Measurements from ENCODE around the gene NLK. TPM values are rescaled to one million over a fixed set of nuclear protein-coding genes. Genes with fewer than 3 reads are reported as not detected.
"Not testable (repeated sequence)": the region's sequence is repeated elsewhere in the genome, so short reads cannot be mapped to it uniquely, and the experiment has no call there.

NLK gene
- total and polyA plus RNA-seq, 7 experiments from 2014 or later = 1.0 to 19.2 (median 16.5) TPM

DNA sequence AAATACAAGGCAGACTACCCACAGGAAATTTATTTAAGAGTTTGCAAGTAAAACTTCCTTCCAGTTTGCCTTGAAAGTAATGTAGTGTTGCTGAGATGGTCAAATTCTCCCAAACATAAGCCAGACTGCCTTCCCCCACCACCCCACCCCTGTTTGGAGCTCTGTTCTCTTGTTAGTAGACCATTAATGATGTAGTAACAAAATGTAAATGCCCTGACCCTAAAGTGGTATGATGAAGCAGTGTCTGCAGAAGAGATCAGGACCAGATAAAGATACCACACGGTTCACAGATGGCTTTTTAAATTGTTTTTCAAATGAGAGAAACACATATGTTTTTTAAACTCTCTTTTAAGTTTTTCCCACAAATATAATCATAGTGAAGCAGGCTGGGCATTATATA lies 140.1 kb downstream of the NLK start:
- CTCF ChIA-PET = no interaction called here
- Mint-ChIP-seq H3K4me3 (no peak overlapping the region), H3K36me3 (peaks cover 0 to 47% (median 26%) of the 10 kb centered on the region in 5 donors), H3K4me1 (peaks cover 0 to 14% (median 0%) of the 10 kb centered on the region in 7 donors), H3K9me3 (peaks cover 0 to 10% (median 0%) of the 10 kb centered on the region in 11 donors), H3K27ac (no peak overlapping the region), H3K27me3 (no peaks in the 10 kb centered on the region)
- H3K4me1 ChIP-seq (ENCODE audit: control insufficient read depth in 2 of 2, insufficient read depth in 2 of 2, low read length in 2 of 2) = no peaks in the 10 kb centered on the region
- H3K36me3 ChIP-seq (ENCODE audit: control insufficient read depth in 2 of 3, insufficient read depth in 3 of 3, low read length in 3 of 3) = peaks cover 0 to 6% (median 0%) of the 10 kb centered on the region in 3 experiments
- POLR2A ChIA-PET = no interaction called here
- no peak overlapping the region for H3K4me3 ChIP-seq (ENCODE audit: low read length)
- no peaks in the 10 kb centered on the region for H3K9me3 ChIP-seq (ENCODE audit: control insufficient read depth in 2 of 3, low read length in 3 of 3)
- intact Hi-C loops (cut with micrococcal nuclease) = no loop called here
- no peak overlapping the region for H3K27ac ChIP-seq (ENCODE audit: low read depth, low read length)
- H3K27me3 ChIP-seq (ENCODE audit: control insufficient read depth in 2 of 2, insufficient read depth in 2 of 2, low read length in 2 of 2) = no peaks in the 10 kb centered on the region
- DNase-seq (no peak), ATAC-seq (no peak)

- Mint-ChIP-seq H3K27ac (no peak overlapping the region), H3K4me3 (no peak overlapping the region), H3K9me3 (peaks cover 0 to 10% (median 0%) of the 10 kb centered on the region in 11 donors), H3K27me3 (no peaks in the 10 kb centered on the region), H3K36me3 (peaks cover 0 to 42% (median 30%) of the 10 kb centered on the region in 5 donors), H3K4me1 (peaks cover 0 to 2% (median 0%) of the 10 kb centered on the region in 7 donors)
- POLR2A ChIA-PET = interaction anchor here (0.7 kb wide), 1 partner anchor 423 kb away, joined by 3 read pairs; no protein-coding TSS in a partner anchor
- intact Hi-C loops (cut with micrococcal nuclease) = no loop called here
- Histone ChIP-seq H3K36me3 (ENCODE audit: control insufficient read depth in 2 of 3, insufficient read depth in 3 of 3, low read length in 3 of 3) (peaks cover 0 to 16% (median 0%) of the 10 kb centered on the region in 3 experiments), H3K4me1 (ENCODE audit: control insufficient read depth in 2 of 2, insufficient read depth in 2 of 2, low read length in 2 of 2) (no peaks in the 10 kb centered on the region), H3K9me3 (ENCODE audit: control insufficient read depth in 2 of 3, low read length in 3 of 3) (no peaks in the 10 kb centered on the region), H3K27me3 (ENCODE audit: control insufficient read depth in 2 of 2, insufficient read depth in 2 of 2, low read length in 2 of 2) (no peaks in the 10 kb centered on the region), H3K4me3 (ENCODE audit: low read length) (no peak overlapping the region), H3K27ac (ENCODE audit: low read depth, low read length) (no peak overlapping the region)
- CTCF ChIA-PET = no interaction called here
- ATAC-seq (no peak), DNase-seq (no peak)
Observed at GRCh38 chr17:28185658-28186057, 143.2 kb downstream of the NLK start.

DNA sequence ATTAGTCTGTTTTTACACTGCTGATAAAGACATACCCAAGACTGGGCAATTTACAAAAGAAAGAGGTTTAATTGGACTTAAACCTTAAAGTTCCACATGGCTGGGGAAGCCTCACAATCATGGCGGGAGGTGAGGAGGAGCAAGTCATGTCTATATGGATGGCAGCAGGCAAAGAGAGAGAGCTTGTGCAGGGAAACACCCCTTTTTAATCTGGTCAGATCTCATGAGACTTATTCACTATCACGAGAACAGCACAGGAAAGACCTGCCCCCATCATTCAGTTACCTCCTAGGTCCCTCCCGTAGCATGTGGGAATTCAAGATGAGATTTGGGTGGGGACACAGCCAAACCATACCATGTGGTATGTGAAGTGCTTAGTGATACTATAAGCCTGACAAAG lies 144.0 kb downstream of the NLK start:
- H3K9me3 ChIP-seq (ENCODE audit: control insufficient read depth in 2 of 3, low read length in 3 of 3); ATAC-seq; H3K4me3 ChIP-seq (ENCODE audit: low read length); H3K4me3 Mint-ChIP-seq; CTCF ChIA-PET; intact Hi-C loops (cut with micrococcal nuclease); H3K27me3 Mint-ChIP-seq; H3K4me1 ChIP-seq (ENCODE audit: control insufficient read depth in 2 of 2, insufficient read depth in 2 of 2, low read length in 2 of 2); H3K27me3 ChIP-seq (ENCODE audit: control insufficient read depth in 2 of 2, insufficient read depth in 2 of 2, low read length in 2 of 2); DNase-seq; H3K4me1 Mint-ChIP-seq; H3K27ac ChIP-seq (ENCODE audit: low read depth, low read length): not testable (repeated sequence)
- Mint-ChIP-seq H3K27ac (peak overlapping the region in 1 of 9 donors; percentile 78), H3K36me3 (peaks cover 3 to 43% (median 27%) of the 10 kb centered on the region in 5 donors), H3K9me3 (peaks cover 0 to 10% (median 0%) of the 10 kb centered on the region in 11 donors)
- POLR2A ChIA-PET = interaction anchor here (0.7 kb wide), 1 partner anchor 424 kb away, joined by 3 read pairs; no protein-coding TSS in a partner anchor
- H3K36me3 ChIP-seq (ENCODE audit: control insufficient read depth in 2 of 3, insufficient read depth in 3 of 3, low read length in 3 of 3) = peaks cover 0 to 16% (median 0%) of the 10 kb centered on the region in 3 experiments

DNA sequence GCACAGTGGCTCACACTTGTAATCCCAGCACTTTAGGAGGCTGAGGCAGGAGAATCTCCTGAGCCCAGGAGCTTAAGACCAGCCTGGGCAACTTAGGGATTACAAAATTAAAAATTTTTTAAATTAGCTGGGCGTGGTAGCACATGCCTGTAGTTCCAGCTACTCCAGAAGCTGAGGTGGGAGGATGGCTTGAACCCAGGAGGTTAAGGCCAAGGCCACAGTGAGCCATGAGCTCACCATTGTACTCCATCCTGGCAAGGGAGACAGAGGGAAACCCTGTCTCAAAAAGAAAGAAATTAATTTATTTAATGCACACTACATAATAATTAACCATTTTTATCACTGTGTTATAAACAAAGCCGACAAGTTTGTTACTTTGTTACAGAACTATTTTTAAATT lies 145.5 kb downstream of the NLK start:
- ChIA-PET POLR2A (no interaction called here), CTCF (no interaction called here)
- ATAC-seq (no peak), DNase-seq (no peak)
- H3K4me3 Mint-ChIP-seq = no peak overlapping the region
- no peaks in the 10 kb centered on the region for H3K27me3 ChIP-seq (ENCODE audit: control insufficient read depth in 2 of 2, insufficient read depth in 2 of 2, low read length in 2 of 2)
- intact Hi-C loops (cut with micrococcal nuclease) = no loop called here
- no peak overlapping the region for H3K27ac Mint-ChIP-seq
- H3K27ac ChIP-seq (ENCODE audit: low read depth, low read length) = no peak overlapping the region
- no peaks in the 10 kb centered on the region for H3K27me3 Mint-ChIP-seq
- H3K36me3 Mint-ChIP-seq = peaks cover 6 to 51% (median 27%) of the 10 kb centered on the region in 5 donors
- no peak overlapping the region for H3K4me3 ChIP-seq (ENCODE audit: low read length)
- peaks cover 0 to 3% (median 0%) of the 10 kb centered on the region in 7 donors for H3K4me1 Mint-ChIP-seq
- peaks cover 0 to 25% (median 0%) of the 10 kb centered on the region in 3 experiments for H3K36me3 ChIP-seq (ENCODE audit: control insufficient read depth in 2 of 3, insufficient read depth in 3 of 3, low read length in 3 of 3)
- H3K9me3 ChIP-seq (ENCODE audit: control insufficient read depth in 2 of 3, low read length in 3 of 3) = no peaks in the 10 kb centered on the region
- H3K4me1 ChIP-seq (ENCODE audit: control insufficient read depth in 2 of 2, insufficient read depth in 2 of 2, low read length in 2 of 2) = no peaks in the 10 kb centered on the region
- peaks cover 0 to 10% (median 0%) of the 10 kb centered on the region in 11 donors for H3K9me3 Mint-ChIP-seq

DNA sequence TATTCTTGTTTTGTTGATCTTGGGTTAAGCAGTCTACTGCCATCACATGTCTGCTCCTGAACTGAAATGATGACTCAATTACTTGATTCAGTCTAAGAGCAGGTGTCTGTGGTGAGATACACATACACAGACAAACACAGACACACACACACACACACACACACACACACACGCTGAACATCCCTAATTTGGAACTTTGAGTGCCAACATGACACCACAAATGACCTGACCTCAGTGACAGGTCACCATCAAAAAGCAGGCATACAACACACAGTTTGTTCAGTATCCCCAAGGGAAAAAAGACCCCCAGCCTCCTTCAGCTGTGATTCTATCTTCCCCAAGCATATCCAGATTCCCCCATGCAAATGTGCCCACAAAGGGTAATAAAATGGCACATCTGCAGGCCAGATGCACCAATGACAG lies 146.4 kb downstream of the NLK start:
- Mint-ChIP-seq H3K27me3 (no peaks in the 10 kb centered on the region), H3K9me3 (peaks cover 0 to 10% (median 0%) of the 10 kb centered on the region in 11 donors), H3K4me1 (peaks cover 0 to 6% (median 0%) of the 10 kb centered on the region in 7 donors), H3K36me3 (peaks cover 8 to 56% (median 27%) of the 10 kb centered on the region in 5 donors), H3K27ac (peak overlapping the region in 1 of 9 donors; percentile 15), H3K4me3 (no peak overlapping the region)
- no peaks in the 10 kb centered on the region for H3K9me3 ChIP-seq (ENCODE audit: control insufficient read depth in 2 of 3, low read length in 3 of 3)
- DNase-seq = no peak
- ChIA-PET CTCF (no interaction called here), POLR2A (no interaction called here)
- intact Hi-C loops (cut with micrococcal nuclease) = no loop called here
- H3K4me3 ChIP-seq (ENCODE audit: low read length) = no peak overlapping the region
- no peak for ATAC-seq
- no peaks in the 10 kb centered on the region for H3K4me1 ChIP-seq (ENCODE audit: control insufficient read depth in 2 of 2, insufficient read depth in 2 of 2, low read length in 2 of 2)
- no peak overlapping the region for H3K27ac ChIP-seq (ENCODE audit: low read depth, low read length)
- no peaks in the 10 kb centered on the region for H3K27me3 ChIP-seq (ENCODE audit: control insufficient read depth in 2 of 2, insufficient read depth in 2 of 2, low read length in 2 of 2)
- H3K36me3 ChIP-seq (ENCODE audit: control insufficient read depth in 2 of 3, insufficient read depth in 3 of 3, low read length in 3 of 3) = peaks cover 0 to 34% (median 0%) of the 10 kb centered on the region in 3 experiments

GRCh38 chr17:28189667-28190066 lies 147.2 kb downstream of the NLK start:
- Mint-ChIP-seq H3K36me3 (peaks cover 8 to 55% (median 28%) of the 10 kb centered on the region in 5 donors), H3K4me1 (peaks cover 0 to 6% (median 0%) of the 10 kb centered on the region in 7 donors), H3K4me3 (no peak overlapping the region), H3K27ac (peak overlapping the region in 3 of 9 donors; percentile 2 to 50 (median 32)), H3K9me3 (peaks cover 0 to 10% (median 0%) of the 10 kb centered on the region in 11 donors), H3K27me3 (no peaks in the 10 kb centered on the region)
- Histone ChIP-seq H3K27ac (ENCODE audit: low read depth, low read length) (no peak overlapping the region), H3K4me3 (ENCODE audit: low read length) (no peak overlapping the region), H3K9me3 (ENCODE audit: control insufficient read depth in 2 of 3, low read length in 3 of 3) (no peaks in the 10 kb centered on the region), H3K36me3 (ENCODE audit: control insufficient read depth in 2 of 3, insufficient read depth in 3 of 3, low read length in 3 of 3) (peaks cover 0 to 42% (median 0%) of the 10 kb centered on the region in 3 experiments), H3K27me3 (ENCODE audit: control insufficient read depth in 2 of 2, insufficient read depth in 2 of 2, low read length in 2 of 2) (no peaks in the 10 kb centered on the region), H3K4me1 (ENCODE audit: control insufficient read depth in 2 of 2, insufficient read depth in 2 of 2, low read length in 2 of 2) (no peaks in the 10 kb centered on the region)
- CTCF ChIA-PET = interaction anchor here (0.8 kb wide), 1 partner anchor 429 kb away, joined by 5 read pairs; no protein-coding TSS in a partner anchor
- POLR2A ChIA-PET = no interaction called here
- ATAC-seq (no peak), DNase-seq (no peak)
- intact Hi-C loops (cut with micrococcal nuclease) = no loop called here

GRCh38 chr17:28191018-28191417 lies 148.5 kb downstream of the NLK start:
- H3K4me1 Mint-ChIP-seq = peaks cover 0 to 7% (median 5%) of the 10 kb centered on the region in 7 donors
- no peak overlapping the region for H3K27ac Mint-ChIP-seq
- DNase-seq = no peak
- no peak overlapping the region for H3K4me3 Mint-ChIP-seq
- no peaks in the 10 kb centered on the region for H3K27me3 ChIP-seq (ENCODE audit: control insufficient read depth in 2 of 2, insufficient read depth in 2 of 2, low read length in 2 of 2)
- ChIA-PET POLR2A (no interaction called here), CTCF (no interaction called here)
- H3K4me3 ChIP-seq (ENCODE audit: low read length) = no peak overlapping the region
- intact Hi-C loops (cut with micrococcal nuclease) = no loop called here
- H3K9me3 ChIP-seq (ENCODE audit: control insufficient read depth in 2 of 3, low read length in 3 of 3) = no peaks in the 10 kb centered on the region
- H3K27ac ChIP-seq (ENCODE audit: low read depth, low read length) = no peak overlapping the region
- no peaks in the 10 kb centered on the region for H3K27me3 Mint-ChIP-seq
- no peaks in the 10 kb centered on the region for H3K4me1 ChIP-seq (ENCODE audit: control insufficient read depth in 2 of 2, insufficient read depth in 2 of 2, low read length in 2 of 2)
- H3K36me3 ChIP-seq (ENCODE audit: control insufficient read depth in 2 of 3, insufficient read depth in 3 of 3, low read length in 3 of 3) = peaks cover 0 to 39% (median 0%) of the 10 kb centered on the region in 3 experiments
- no peak for ATAC-seq
- H3K36me3 Mint-ChIP-seq = peaks cover 8 to 52% (median 20%) of the 10 kb centered on the region in 5 donors
- peaks cover 0 to 6% (median 0%) of the 10 kb centered on the region in 11 donors for H3K9me3 Mint-ChIP-seq

Data from naive thymus-derived CD4-positive, alpha-beta T cell (primary cell).